BJ (cell line): ENCODE data around the gene RHEX. TPM values are rescaled to one million over a fixed set of nuclear protein-coding genes. Genes with fewer than 3 reads are reported as not detected.

Source experiments
- CTCF ChIA-PET: fragments of 350-600 bp; formaldehyde crosslinking; extraction: SDS; loops from one replicate; lab custom pipeline; 2021; ENCODE audit warnings: antibody characterized with exemption, inconsistent platforms; lab: Yijun Ruan, JAX
- POLR2A ChIA-PET: fragments of 300-600 bp; sonication (Branson Sonifier 250); formaldehyde crosslinking; extraction: SDS; loops from one replicate; lab custom pipeline; 2021; ENCODE audit warnings: antibody characterized with exemption; lab: Charles Lee
- DNase-seq: peaks from one replicate; pipeline ENCODE4 v3.0.0-alpha.2; 2011; ENCODE audit warnings: low read depth
- H3K27me3 ChIP-seq: 2 replicates; pipeline ENCODE4 v1.6.0; 2011; ENCODE audit warnings: low read length; ENCODE audit not compliant: control insufficient read depth, insufficient read depth
- H3K36me3 ChIP-seq: 2 replicates; pipeline ENCODE4 v1.5.1; 2011; ENCODE audit warnings: low read length; ENCODE audit not compliant: control insufficient read depth, insufficient read depth
- H3K4me3 ChIP-seq: 2 replicates; pipeline ENCODE4 v1.5.1; 2011; ENCODE audit warnings: low read depth, mild to moderate bottlenecking, control low read depth, low read length
- polyA plus RNA-seq: library from polyadenylated mRNA; depleted of rRNA; stranded (reverse); fragments of >200 nt; gene quantifications from 2 replicates; pipeline ENCODE4 v1.2.3, GENCODE V29; 2011
- TF ChIP-seq, protein P1 (sequence below): IDR thresholded peaks from 2 replicates; pipeline ENCODE4 v1.5.1; 2011; ENCODE audit warnings: low read depth, mild to moderate bottlenecking, control low read depth, inconsistent platforms, low read length, moderate library complexity; ENCODE audit not compliant: insufficient read depth

Gene RHEX
- polyA plus RNA-seq, 1 experiment, result not detected

GRCh38 chr1:206039046-206039973 lies 13.7 kb upstream of the RHEX start:
- Histone ChIP-seq H3K4me3 (no peak overlapping the region), H3K27me3 (peaks cover 30% of the 10 kb centered on the region), H3K36me3 (no peaks in the 10 kb centered on the region)
- no peak for DNase-seq
- TF ChIP-seq, protein P1, sequence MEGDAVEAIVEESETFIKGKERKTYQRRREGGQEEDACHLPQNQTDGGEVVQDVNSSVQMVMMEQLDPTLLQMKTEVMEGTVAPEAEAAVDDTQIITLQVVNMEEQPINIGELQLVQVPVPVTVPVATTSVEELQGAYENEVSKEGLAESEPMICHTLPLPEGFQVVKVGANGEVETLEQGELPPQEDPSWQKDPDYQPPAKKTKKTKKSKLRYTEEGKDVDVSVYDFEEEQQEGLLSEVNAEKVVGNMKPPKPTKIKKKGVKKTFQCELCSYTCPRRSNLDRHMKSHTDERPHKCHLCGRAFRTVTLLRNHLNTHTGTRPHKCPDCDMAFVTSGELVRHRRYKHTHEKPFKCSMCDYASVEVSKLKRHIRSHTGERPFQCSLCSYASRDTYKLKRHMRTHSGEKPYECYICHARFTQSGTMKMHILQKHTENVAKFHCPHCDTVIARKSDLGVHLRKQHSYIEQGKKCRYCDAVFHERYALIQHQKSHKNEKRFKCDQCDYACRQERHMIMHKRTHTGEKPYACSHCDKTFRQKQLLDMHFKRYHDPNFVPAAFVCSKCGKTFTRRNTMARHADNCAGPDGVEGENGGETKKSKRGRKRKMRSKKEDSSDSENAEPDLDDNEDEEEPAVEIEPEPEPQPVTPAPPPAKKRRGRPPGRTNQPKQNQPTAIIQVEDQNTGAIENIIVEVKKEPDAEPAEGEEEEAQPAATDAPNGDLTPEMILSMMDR, result no peak
- CTCF ChIA-PET, result interaction anchor here (0.9 kb wide), 1 partner anchor 9 kb away, joined by 4 read pairs; no protein-coding TSS in a partner anchor
- POLR2A ChIA-PET, result interaction anchor here (0.6 kb wide), 1 partner anchor 40 kb away, joined by 3 read pairs; no protein-coding TSS in a partner anchor

DNA sequence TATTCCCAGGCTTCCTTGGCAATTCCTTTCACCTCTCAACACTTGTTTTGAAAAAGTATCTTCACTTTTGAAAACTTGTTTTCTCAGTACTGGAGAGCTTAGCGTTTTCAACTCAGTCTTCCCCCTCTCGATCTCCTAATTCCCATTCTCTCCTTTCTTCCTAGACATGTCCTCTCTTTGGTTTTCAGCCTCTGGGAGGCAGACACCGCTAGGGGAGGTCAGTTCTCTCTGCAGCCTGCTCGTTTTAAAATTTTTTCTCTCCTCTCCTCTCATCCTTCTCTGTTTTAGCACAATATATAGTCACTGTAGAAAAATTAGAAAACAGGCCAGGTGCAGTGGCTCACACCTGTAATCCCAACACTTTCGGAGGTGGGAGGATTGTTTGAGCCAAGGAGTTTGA lies 12.6 kb upstream of the RHEX start:
- TF ChIP-seq, protein P1, result no peak
- ChIA-PET POLR2A (no interaction called here), CTCF (interaction anchor here (0.6 to 1.9 kb wide), 3 partner anchors 9 to 15 kb away, joined by 3 to 8 read pairs (median 4); no protein-coding TSS in a partner anchor)
- Histone ChIP-seq H3K4me3 (no peak overlapping the region), H3K36me3 (no peaks in the 10 kb centered on the region), H3K27me3 (peaks cover 26% of the 10 kb centered on the region)
- no peak for DNase-seq

- ChIA-PET POLR2A (no interaction called here), CTCF (interaction anchor here (1.9 kb wide), 1 partner anchor 11 kb away, joined by 8 read pairs; no protein-coding TSS in a partner anchor)
- Histone ChIP-seq H3K36me3 (no peaks in the 10 kb centered on the region), H3K27me3 (peaks cover 24% of the 10 kb centered on the region), H3K4me3 (no peak overlapping the region)
- no peak for DNase-seq
- TF ChIP-seq, protein P1, result no peak
These were observed 11.3 kb upstream of the RHEX start for GRCh38 chr1:206041640-206042039.

DNA sequence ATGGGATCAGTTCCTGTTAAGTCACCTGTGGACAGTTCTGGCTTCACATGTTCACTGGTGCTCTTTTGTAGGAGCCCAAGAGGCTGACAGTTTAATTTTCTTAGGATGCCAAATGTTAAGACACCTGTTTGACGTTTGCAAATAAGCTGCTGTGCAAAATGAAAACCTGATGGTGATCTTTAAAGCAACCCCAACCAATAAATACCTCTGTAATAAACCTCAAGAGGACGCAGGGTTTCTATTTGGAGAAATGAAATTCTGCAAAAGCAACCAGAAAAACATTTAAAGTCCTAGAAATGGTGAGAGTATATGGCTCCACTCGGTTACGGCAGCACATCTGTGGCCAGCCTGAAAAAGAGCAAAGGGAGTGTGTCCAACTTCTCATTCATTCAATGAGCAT lies 5.7 kb upstream of the RHEX start:
- Histone ChIP-seq H3K36me3 (no peaks in the 10 kb centered on the region), H3K4me3 (no peak overlapping the region), H3K27me3 (peaks cover 10% of the 10 kb centered on the region)
- TF ChIP-seq, protein P1, result no peak
- no peak for DNase-seq
- ChIA-PET POLR2A (no interaction called here), CTCF (interaction anchor here (0.6 to 1.5 kb wide), 2 partner anchors 70 to 755 kb away, joined by 5 read pairs; no protein-coding TSS in a partner anchor)

GRCh38 chr1:206048582-206048981 lies 4.4 kb upstream of the RHEX start:
- TF ChIP-seq, protein P1, result no peak
- peaks cover 10% of the 10 kb centered on the region for H3K27me3 ChIP-seq
- ChIA-PET CTCF (interaction anchor here (0.8 to 1.1 kb wide), 3 partner anchors 17 to 61 kb away, joined by 3 to 4 read pairs (median 3); no protein-coding TSS in a partner anchor), POLR2A (no interaction called here)
- DNase-seq, result no peak
- no peak overlapping the region for H3K4me3 ChIP-seq
- H3K36me3 ChIP-seq, result no peaks in the 10 kb centered on the region
